ENCODE data around the gene HOXC4. TPM values are rescaled to one million over a fixed set of nuclear protein-coding genes. Genes with fewer than 3 reads are reported as not detected.
"Not testable (repeated sequence)": the region's sequence is repeated elsewhere in the genome, so short reads cannot be mapped to it uniquely, and the experiment has no call there.

HOXC4 gene
- total RNA-seq, 4 donors from 2014 or later, result 1.1 to 3.1 (median 1.3) TPM

- WGBS, 2 donors, result 19 to 23% methylated on average over 16 of the region's 16 CpGs
- Histone ChIP-seq H3K9me3 (no peaks in the 10 kb centered on the region), H3K4me3 (peak overlapping the region in 3 of 4 donors; percentile 4 to 40 (median 13)), H3K4me1 (peaks cover 1 to 88% (median 23%) of the 10 kb centered on the region in 3 donors), H3K27ac (peak overlapping the region; percentile 41 to 85 (median 69)), H3K27me3 (peaks cover 0 to 79% (median 2%) of the 10 kb centered on the region in 4 donors), H3K36me3 (no peaks in the 10 kb centered on the region)
- DNase-seq, result no peak
- intact Hi-C loops (cut with DNase I), result no loop called here
- TF ChIP-seq, protein P1, sequence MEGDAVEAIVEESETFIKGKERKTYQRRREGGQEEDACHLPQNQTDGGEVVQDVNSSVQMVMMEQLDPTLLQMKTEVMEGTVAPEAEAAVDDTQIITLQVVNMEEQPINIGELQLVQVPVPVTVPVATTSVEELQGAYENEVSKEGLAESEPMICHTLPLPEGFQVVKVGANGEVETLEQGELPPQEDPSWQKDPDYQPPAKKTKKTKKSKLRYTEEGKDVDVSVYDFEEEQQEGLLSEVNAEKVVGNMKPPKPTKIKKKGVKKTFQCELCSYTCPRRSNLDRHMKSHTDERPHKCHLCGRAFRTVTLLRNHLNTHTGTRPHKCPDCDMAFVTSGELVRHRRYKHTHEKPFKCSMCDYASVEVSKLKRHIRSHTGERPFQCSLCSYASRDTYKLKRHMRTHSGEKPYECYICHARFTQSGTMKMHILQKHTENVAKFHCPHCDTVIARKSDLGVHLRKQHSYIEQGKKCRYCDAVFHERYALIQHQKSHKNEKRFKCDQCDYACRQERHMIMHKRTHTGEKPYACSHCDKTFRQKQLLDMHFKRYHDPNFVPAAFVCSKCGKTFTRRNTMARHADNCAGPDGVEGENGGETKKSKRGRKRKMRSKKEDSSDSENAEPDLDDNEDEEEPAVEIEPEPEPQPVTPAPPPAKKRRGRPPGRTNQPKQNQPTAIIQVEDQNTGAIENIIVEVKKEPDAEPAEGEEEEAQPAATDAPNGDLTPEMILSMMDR (IDR thresholded peaks at IDR 0.05), result no peak
- TF ChIP-seq POLR2A (IDR thresholded peaks at IDR 0.05), result no peak
These were observed 14.1 kb upstream of the HOXC4 start for GRCh38 chr12:54039417-54040147.

DNA sequence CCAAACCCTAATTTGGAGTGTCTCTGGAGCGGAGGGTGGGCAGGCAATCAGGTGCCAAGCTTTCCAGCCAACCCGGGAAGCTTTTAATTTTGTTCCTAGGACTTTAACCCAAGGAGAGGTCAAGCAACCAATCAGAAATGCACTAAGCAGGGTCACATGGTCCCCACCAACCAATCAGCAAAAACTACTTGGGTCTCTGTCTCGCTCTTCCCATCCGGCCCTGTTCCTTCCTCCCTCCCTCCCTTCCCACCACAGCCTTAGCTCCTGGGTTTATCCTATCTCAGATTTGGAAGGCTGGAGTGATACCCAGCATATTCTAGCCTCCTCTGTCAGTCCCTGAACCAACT is 13.5 kb upstream of the HOXC4 start:
- H3K27me3 ChIP-seq, result peaks cover 0 to 79% (median 2%) of the 10 kb centered on the region in 4 donors
- H3K36me3 ChIP-seq, result no peaks in the 10 kb centered on the region
- WGBS, 2 donors, result 45 to 61% methylated on average over 4 of the region's 4 CpGs
- DNase-seq, result no peak
- TF ChIP-seq, protein P1 (IDR thresholded peaks at IDR 0.05), result no peak
- no peak for TF ChIP-seq POLR2A (IDR thresholded peaks at IDR 0.05)
- H3K4me3 ChIP-seq, result peak overlapping the region in 3 of 4 donors; percentile 4 to 40 (median 13)
- intact Hi-C loops (cut with DNase I), result no loop called here
- H3K9me3 ChIP-seq, result no peaks in the 10 kb centered on the region
- peaks cover 0 to 88% (median 22%) of the 10 kb centered on the region in 3 donors for H3K4me1 ChIP-seq
- H3K27ac ChIP-seq, result peak overlapping the region in 3 of 4 donors; percentile 65 to 85 (median 73)

DNA sequence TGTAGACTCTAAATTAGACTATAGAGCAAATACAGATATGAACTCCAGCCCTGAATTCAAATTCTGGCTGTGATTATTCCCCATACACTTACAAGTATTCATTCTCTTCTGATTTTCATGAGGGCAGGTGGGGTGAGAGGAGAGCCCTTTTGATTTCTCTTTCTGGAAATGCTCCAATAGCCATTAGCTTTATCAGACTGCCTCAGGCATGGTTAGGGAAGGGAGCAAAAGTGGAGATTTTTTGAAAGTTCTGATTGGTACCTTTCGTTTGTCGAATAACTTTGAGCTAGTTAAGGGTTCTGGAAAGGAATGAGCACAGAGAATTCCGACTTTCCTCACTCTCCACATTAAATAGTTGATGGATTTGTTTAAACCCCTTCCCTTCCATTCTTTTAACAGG is 13.0 kb upstream of the HOXC4 start:
- no peak overlapping the region for H3K4me3 ChIP-seq
- no peak for DNase-seq
- no peaks in the 10 kb centered on the region for H3K9me3 ChIP-seq
- intact Hi-C loops (cut with DNase I), result no loop called here
- 73 to 79% methylated on average over 3 of the region's 3 CpGs for WGBS, 2 donors
- peaks cover 0 to 88% (median 22%) of the 10 kb centered on the region in 3 donors for H3K4me1 ChIP-seq
- H3K27me3 ChIP-seq, result peaks cover 0 to 79% (median 2%) of the 10 kb centered on the region in 4 donors
- no peaks in the 10 kb centered on the region for H3K36me3 ChIP-seq
- H3K27ac ChIP-seq, result peak overlapping the region in 2 of 4 donors; percentile 65 to 85
- TF ChIP-seq, protein P1 (IDR thresholded peaks at IDR 0.05), result no peak
- no peak for TF ChIP-seq POLR2A (IDR thresholded peaks at IDR 0.05)

DNA sequence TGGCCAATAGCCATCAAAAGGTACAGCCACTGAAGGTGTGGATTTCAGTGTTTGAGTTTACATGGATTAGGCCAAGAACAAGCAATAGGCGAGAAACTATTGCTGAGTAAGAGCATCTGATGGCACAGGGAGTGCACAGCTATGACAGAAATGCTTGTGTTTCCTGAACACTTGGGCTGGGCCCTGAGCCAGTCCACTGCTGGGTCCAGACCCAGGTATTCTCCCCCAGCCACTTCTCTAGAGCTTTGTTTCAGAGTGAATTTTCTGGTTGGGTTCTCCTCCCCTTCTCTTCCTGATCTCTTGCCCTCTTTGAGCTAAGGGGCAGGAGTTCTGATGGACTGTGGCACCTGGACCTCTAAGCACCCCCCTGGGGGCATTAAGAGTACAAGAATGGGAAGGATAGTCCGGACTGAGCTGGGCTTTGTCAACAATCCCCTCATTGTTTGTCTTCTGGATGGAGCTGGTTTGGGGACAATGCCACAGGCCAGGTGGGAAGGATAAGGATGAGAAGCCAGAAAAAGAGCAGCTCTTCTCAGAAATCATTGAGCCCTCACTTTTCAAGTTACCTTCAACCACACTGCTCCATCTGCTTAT is 12.4 kb upstream of the HOXC4 start:
- DNase-seq, result no peak
- TF ChIP-seq, protein P1 (IDR thresholded peaks at IDR 0.05), result no peak
- no peak for TF ChIP-seq POLR2A (IDR thresholded peaks at IDR 0.05)
- peak overlapping the region in 2 of 4 donors; percentile 10 to 85 for H3K27ac ChIP-seq
- H3K36me3 ChIP-seq, result no peaks in the 10 kb centered on the region
- WGBS, 2 donors, result 46 to 57% methylated on average over 2 of the region's 2 CpGs
- H3K27me3 ChIP-seq, result peaks cover 0 to 80% (median 2%) of the 10 kb centered on the region in 4 donors
- no peaks in the 10 kb centered on the region for H3K9me3 ChIP-seq
- intact Hi-C loops (cut with DNase I), result no loop called here
- H3K4me3 ChIP-seq, result no peak overlapping the region
- H3K4me1 ChIP-seq, result peaks cover 0 to 88% (median 22%) of the 10 kb centered on the region in 3 donors

DNA sequence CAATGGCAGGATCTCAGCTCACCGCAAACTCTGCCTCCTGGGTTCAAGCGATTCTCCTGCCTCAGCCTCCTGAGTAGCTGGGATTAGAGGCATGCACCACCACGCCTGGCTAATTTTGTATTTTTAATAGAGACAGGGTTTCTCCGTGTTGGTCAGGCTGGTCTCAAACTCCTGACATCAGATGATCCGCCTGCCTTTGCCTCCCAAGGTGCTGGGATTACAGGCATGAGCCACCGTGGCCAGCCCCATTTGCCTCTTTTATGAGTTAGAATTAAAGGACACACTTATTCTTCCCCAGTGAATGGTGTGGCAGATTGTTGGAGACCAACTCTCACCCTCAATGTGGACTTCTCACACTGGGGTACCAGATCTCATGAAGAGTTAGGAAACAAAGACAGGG is 11.6 kb upstream of the HOXC4 start:
- H3K36me3 ChIP-seq; intact Hi-C loops (cut with DNase I); H3K4me3 ChIP-seq; DNase-seq; H3K9me3 ChIP-seq; H3K27ac ChIP-seq: not testable (repeated sequence)
- WGBS, 2 donors, result 84 to 86% methylated on average over 4 to 5 of the region's 6 CpGs
- H3K4me1 ChIP-seq, result peaks cover 2 to 88% (median 20%) of the 10 kb centered on the region in 3 donors
- H3K27me3 ChIP-seq, result peaks cover 0 to 82% (median 2%) of the 10 kb centered on the region in 4 donors
